Lung (tissue), 12 donors: ENCODE measurements around the gene FAHD2A. TPM values are rescaled to one million over a fixed set of nuclear protein-coding genes. Genes with fewer than 3 reads are reported as not detected.

Experiments used
- ATAC-seq: fragments of 200-7000 bp; cut with Tn5 transposase; one replicate; pipeline ENCODE4 v1.9.1; 2020; ENCODE audit warnings: moderate number of reproducible peaks; ENCODE audit not compliant: insufficient read depth, low FRiP score
- DNase-seq, 3 donors: peaks; one replicate each; pipeline ENCODE4 v3.0.0-alpha.2; 2013 to 2017
- H3K27ac ChIP-seq, 2 donors: one replicate each; pipeline ENCODE4 v1.5.1; 2013; ENCODE audit warnings: mild to moderate bottlenecking in 2 of 2, moderate library complexity in 2 of 2, control low read depth in 1 of 2, inconsistent platforms in 1 of 2, low read depth in 1 of 2, low read length in 1 of 2
- H3K27me3 ChIP-seq, 3 donors: one replicate each; pipeline ENCODE4 v1.5.1; 2013; ENCODE audit warnings: low read length in 2 of 3; ENCODE audit not compliant: control insufficient read depth in 3 of 3, insufficient read depth in 3 of 3
- H3K36me3 ChIP-seq, 4 donors: one replicate each; pipeline ENCODE4 v1.5.1; 2013; ENCODE audit warnings: low read length in 4 of 4, mild to moderate bottlenecking in 1 of 4, moderate library complexity in 1 of 4; ENCODE audit not compliant: control insufficient read depth in 4 of 4, insufficient read depth in 4 of 4
- H3K4me1 ChIP-seq, 5 donors: one replicate each; pipeline ENCODE4 v1.5.1; 2013; ENCODE audit warnings: low read length in 5 of 5, mild to moderate bottlenecking in 2 of 5, moderate library complexity in 1 of 5; ENCODE audit not compliant: control insufficient read depth in 5 of 5, insufficient read depth in 5 of 5
- H3K4me3 ChIP-seq: one replicate; pipeline ENCODE4 v1.5.1; 2013; ENCODE audit warnings: mild to moderate bottlenecking, control low read depth, moderate library complexity
- H3K9ac ChIP-seq, 2 donors: one replicate each; pipeline ENCODE4 v1.5.1; 2013; ENCODE audit warnings: low read length in 2 of 2, control low read depth in 1 of 2; ENCODE audit not compliant: insufficient read depth in 1 of 2
- H3K9me3 ChIP-seq, 4 donors: one replicate each; pipeline ENCODE4 v1.5.1; 2013; ENCODE audit warnings: low read length in 3 of 4, mild to moderate bottlenecking in 1 of 4, moderate library complexity in 1 of 4; ENCODE audit not compliant: control insufficient read depth in 4 of 4, insufficient read depth in 3 of 4
- WGBS, 2 donors: extraction: QIAGEN DNeasy Blood & Tissue Kit; methylation state at CpG; one replicate each; pipeline ENCODE4 v1.1.7; 2013; 5-methylcytosine and 5-hydroxymethylcytosine counted together
- polyA plus RNA-seq, 2 donors: library from polyadenylated mRNA; stranded (reverse); fragments of 200-250 nt; gene quantifications; one replicate each; pipeline ENCODE4 v1.2.1, GENCODE V29; 2013
- total RNA-seq, 2 donors: library from RNA; depleted of rRNA in 1 of 2; stranded (reverse); fragments of >200 nt in 1 of 2; gene quantifications; one replicate each; pipeline ENCODE4 v1.2.1, GENCODE V29; 2014 to 2021
- TF ChIP-seq, protein P1 (sequence below): IDR thresholded peaks from 2 replicates; pipeline ENCODE4 v1.5.1; 2012; ENCODE audit warnings: mild to moderate bottlenecking; ENCODE audit errors: control extremely low read depth, extremely low read depth
- donor health status: control.
- donor health status: control.
- donor health status: Bipolar disorder and iron deficiency.
- donor health status: healthy.
- donor health status: DM: yes; HTN: yes; CAD: no.

FAHD2A gene
- total and polyA plus RNA-seq, 4 donors: 12.6 to 38.3 (median 19.6) TPM

DNA sequence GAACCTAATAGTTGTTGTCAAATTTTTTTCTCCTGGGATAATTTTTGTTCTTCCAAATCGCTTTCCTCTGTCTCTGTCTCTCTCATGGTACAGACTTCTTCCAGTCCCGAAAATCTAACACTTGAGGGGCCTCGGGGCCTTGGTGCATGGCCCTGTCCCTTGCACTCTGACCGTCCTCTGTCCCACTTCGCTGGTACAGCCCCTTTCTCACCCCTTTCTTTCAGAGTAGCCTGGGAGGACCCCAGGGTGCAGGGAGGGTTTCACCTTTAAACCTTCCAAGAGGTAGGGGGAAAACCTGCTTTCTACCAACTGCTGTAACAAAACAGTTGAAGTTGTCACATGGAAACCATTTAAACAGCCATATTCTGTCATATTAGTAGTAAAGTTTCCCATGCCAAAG, 22.2 kb upstream of the FAHD2A start:
- no peaks in the 10 kb centered on the region for H3K36me3 ChIP-seq
- no peaks in the 10 kb centered on the region for H3K27me3 ChIP-seq
- TF ChIP-seq, protein P1, sequence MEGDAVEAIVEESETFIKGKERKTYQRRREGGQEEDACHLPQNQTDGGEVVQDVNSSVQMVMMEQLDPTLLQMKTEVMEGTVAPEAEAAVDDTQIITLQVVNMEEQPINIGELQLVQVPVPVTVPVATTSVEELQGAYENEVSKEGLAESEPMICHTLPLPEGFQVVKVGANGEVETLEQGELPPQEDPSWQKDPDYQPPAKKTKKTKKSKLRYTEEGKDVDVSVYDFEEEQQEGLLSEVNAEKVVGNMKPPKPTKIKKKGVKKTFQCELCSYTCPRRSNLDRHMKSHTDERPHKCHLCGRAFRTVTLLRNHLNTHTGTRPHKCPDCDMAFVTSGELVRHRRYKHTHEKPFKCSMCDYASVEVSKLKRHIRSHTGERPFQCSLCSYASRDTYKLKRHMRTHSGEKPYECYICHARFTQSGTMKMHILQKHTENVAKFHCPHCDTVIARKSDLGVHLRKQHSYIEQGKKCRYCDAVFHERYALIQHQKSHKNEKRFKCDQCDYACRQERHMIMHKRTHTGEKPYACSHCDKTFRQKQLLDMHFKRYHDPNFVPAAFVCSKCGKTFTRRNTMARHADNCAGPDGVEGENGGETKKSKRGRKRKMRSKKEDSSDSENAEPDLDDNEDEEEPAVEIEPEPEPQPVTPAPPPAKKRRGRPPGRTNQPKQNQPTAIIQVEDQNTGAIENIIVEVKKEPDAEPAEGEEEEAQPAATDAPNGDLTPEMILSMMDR: no peak
- no peak overlapping the region for H3K9ac ChIP-seq
- H3K4me3 ChIP-seq: no peak overlapping the region
- no peak overlapping the region for H3K27ac ChIP-seq
- H3K9me3 ChIP-seq: no peaks in the 10 kb centered on the region
- peaks cover 0 to 13% (median 0%) of the 10 kb centered on the region in 5 donors for H3K4me1 ChIP-seq
- 86 to 91% methylated on average over 5 of the region's 5 CpGs for WGBS, 2 donors
- DNase-seq (no peak), ATAC-seq (no peak)

DNA sequence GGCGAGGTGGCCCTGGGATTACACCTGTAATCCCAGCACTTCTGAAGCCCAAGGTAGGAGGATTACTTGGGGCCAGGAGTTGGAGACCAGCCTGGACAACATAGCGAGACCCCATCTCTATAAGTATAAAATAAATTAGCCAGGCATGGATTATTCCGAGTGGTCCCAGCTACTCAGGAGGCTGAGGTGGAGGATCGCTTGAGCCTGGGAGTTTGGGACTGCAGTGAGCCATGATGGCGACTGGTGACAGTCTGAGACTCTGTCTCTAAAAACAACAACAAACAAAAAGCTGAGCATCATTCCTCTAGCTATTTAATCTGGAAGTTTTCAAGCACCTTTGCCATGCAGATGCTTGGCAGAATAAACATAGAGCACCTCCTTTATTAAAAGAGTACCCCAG, 21.8 kb upstream of the FAHD2A start:
- DNase-seq (no peak), ATAC-seq (no peak)
- H3K4me1 ChIP-seq: peaks cover 0 to 13% (median 0%) of the 10 kb centered on the region in 5 donors
- no peaks in the 10 kb centered on the region for H3K27me3 ChIP-seq
- no peak overlapping the region for H3K4me3 ChIP-seq
- no peak overlapping the region for H3K9ac ChIP-seq
- WGBS, 2 donors: 89 to 90% methylated on average over 5 of the region's 5 CpGs
- H3K9me3 ChIP-seq: no peaks in the 10 kb centered on the region
- no peaks in the 10 kb centered on the region for H3K36me3 ChIP-seq
- H3K27ac ChIP-seq: no peak overlapping the region
- TF ChIP-seq, protein P1: no peak

DNA sequence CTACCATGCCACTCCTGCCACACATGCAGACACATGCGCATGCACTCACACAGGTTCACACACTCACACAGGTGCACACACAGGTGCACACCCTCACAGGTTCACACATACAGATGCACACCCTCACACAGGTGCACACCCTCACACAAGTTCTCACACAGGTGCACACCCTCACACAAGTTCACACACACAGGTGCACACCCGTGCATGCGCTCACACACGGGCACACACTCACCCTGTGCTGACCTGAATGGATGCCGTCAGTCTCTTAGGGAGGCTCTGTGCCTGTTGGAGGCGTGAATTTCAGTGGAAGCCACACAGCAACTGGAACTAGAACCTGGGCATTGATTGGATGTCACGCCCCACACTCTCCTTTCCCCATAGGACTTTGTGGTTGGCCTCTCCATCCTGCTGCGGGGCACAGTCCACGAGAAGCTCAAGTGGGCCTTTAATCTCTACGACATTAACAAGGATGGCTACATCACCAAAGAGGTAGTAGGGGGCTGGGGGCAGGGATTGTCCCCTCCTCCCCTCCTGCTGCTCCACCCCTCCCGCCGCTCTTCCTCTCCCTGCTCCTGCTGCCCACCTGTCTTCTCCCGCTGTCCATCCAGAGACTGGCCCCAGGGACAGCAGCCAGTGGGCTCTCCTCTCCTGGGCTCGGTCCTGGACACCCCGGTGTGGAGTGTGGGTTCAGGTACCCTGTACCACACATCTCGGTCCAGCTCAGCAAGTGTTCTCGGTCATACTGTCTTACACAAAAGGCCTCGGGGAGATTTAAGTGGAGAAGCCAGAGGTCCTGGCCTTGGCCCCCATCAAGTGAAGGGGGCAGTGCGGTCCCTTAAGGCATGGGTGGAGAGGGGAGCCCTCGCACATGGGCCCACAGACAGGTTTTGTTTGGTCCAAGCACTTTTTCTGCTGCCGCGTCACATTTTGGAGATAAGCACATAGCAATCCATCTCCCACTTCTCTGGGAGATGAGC, 21.0 kb upstream of the FAHD2A start:
- peaks cover 0 to 13% (median 0%) of the 10 kb centered on the region in 5 donors for H3K4me1 ChIP-seq
- ATAC-seq (no peak), DNase-seq (no peak)
- no peaks in the 10 kb centered on the region for H3K27me3 ChIP-seq
- H3K4me3 ChIP-seq: no peak overlapping the region
- H3K9me3 ChIP-seq: no peaks in the 10 kb centered on the region
- no peak overlapping the region for H3K9ac ChIP-seq
- TF ChIP-seq, protein P1: no peak
- no peaks in the 10 kb centered on the region for H3K36me3 ChIP-seq
- H3K27ac ChIP-seq: no peak overlapping the region
- 84 to 89% methylated on average over 22 of the region's 22 CpGs for WGBS, 2 donors
